GM18498 (cell line): ENCODE data around the gene ZC3HAV1L.
A peak's percentile ranks its signal among the peaks of the same experiment; 100 is the strongest.
"Not testable (repeated sequence)": the region's sequence is repeated elsewhere in the genome, so short reads cannot be mapped to it uniquely, and the experiment has no call there.

Experiments used
- ATAC-seq: cut with Tn5 transposase; IDR thresholded peaks from one replicate; pipeline ENCODE4 v1.9.1; 2021; ENCODE audit warnings: mild to moderate bottlenecking, moderate library complexity; ENCODE audit not compliant: unreplicated experiment

Gene ZC3HAV1L

DNA sequence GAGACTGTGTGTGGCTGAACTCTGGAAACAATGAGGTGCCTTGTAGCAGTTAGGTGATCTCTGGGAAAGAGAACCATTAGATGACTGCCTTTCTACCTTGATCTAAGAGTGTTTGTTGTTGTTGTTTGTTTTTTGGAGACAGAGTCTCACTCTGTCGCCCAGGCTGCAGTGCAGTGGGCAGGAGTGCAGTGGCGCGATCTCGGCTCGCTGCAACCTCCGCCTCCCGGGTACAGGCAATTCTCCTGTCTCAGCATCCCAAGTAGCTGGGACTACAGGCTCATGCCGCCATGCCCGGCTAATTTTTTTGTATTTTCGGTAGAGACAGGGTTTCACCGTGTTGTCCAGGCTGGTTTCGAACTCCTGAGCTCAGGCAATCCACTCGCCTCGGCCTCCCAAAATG lies 18.8 kb upstream of the ZC3HAV1L start:
- ATAC-seq, result not testable (repeated sequence)

DNA sequence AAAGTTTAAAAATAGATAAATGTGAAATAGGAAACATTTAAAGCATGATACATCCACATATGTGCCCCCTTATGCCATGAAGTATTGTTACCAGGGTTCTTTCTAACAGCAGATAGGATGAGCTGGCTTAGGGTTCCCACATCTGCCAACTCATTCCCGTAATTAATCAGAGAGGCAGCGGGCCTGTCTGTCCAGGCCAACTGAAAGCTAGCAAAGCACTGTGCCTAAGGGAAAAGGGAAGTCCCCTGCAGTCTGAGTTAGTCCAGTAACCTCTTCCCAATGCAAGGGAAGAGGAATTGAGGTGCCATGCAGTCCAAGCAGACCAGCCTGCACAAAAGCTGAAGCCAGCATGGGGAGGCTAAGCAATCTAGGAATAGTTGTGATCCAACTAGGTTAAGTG lies 18.3 kb upstream of the ZC3HAV1L start:
- no peak for ATAC-seq

DNA sequence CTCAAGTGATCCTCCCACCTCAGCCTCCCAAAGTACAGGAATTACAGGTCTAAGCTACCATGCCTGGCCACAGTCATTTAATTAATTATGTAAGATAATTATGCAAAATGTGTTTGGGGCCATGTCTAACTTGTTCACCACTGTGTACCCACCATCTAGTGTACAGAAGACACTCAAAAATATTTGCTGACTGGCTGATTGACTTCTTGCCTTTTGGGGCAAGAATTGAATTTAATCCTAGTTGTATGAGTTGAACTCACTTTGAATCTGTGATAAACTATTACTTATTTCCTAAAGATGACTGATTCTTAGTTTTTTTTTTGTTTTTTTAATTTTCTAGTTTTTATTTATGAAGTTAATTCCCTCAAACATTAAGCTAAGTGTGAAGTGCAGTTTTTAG lies 15.8 kb upstream of the ZC3HAV1L start:
- ATAC-seq, result no peak

DNA sequence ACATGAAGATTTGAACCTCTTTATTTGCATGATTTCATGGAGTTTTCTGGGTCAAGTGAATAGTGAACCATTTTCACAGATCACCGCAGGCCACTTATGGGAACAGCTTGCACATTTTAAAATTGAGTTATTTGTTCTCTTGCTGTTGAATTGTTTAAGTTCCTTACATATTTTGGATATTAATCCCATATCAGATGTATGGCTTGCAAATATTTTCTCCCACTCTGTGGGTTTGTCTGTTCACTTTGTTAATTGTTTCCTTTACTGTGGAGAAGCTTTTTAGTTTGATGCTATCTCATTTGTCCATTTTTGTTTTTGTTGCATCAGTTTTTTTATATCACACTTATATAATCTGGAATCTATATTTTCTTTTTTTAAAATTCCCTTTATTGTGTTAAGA lies 14.1 kb upstream of the ZC3HAV1L start:
- no peak for ATAC-seq

DNA sequence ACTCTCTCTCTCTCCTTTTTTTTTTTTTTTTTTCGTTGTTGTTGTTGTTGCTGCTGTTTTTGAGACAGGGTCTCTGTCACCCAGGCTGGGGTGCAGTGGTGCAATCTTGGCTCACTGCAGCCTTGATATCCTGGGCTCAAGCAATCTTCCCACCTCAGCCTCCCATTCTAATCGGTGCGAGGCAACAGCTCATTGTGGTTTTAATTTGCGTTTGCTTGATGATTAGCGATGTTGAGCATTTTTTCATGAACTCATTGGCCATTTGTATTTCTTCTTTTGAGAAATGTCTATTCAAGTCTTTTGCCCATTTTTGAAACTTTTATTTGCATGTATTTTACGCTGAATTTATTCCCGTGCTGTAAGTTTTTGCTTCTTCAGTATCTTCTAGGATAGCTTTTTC lies 13.3 kb upstream of the ZC3HAV1L start:
- ATAC-seq, result no peak

DNA sequence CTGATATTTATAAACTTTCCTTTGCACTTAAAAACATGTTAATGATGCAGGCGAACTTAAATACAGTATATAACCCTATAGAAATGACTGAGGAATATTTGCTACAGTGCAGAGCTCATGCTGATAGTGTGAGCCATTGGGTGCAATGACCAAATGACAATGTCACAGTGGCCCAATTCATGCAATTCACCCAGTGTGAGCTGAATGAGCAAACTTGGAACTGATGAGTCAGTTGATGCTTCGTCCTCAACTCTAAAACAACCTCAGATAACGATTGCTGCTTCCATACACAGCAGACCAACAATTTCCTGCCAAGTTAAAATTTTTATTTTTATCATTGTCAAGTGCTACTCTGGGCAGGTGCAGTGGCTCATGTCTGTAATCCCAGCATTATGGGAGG lies 12.1 kb upstream of the ZC3HAV1L start:
- ATAC-seq, result no peak

GRCh38 chr7:139046143-139046542 lies 10.3 kb upstream of the ZC3HAV1L start:
- no peak for ATAC-seq

GRCh38 chr7:139044813-139045794 lies 9.3 kb upstream of the ZC3HAV1L start:
- no peak for ATAC-seq

GRCh38 chr7:139043823-139044812 lies 8.3 kb upstream of the ZC3HAV1L start:
- peak; percentile 48 for ATAC-seq

GRCh38 chr7:139041378-139042085 lies 5.7 kb upstream of the ZC3HAV1L start:
- no peak for ATAC-seq

DNA sequence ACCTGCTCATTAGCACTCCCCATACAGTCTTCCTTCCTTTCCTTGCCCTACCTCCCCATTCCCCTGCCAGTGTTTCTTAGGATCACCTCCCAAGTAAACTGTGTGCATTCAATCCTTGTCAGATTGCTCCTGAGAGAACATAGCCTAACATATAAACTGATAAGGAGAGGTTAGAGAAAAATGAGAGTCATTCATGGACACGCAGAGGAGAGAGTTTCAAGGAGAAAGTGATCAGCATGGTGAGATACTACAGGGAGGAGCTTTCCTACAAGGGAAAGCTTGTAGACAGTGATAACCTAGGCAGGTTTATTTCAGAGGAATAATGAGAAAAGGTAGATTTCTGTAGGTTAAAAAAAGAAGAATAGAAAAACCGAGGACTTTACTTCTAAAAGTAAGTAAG lies 2.8 kb upstream of the ZC3HAV1L start:
- ATAC-seq, result no peak

DNA sequence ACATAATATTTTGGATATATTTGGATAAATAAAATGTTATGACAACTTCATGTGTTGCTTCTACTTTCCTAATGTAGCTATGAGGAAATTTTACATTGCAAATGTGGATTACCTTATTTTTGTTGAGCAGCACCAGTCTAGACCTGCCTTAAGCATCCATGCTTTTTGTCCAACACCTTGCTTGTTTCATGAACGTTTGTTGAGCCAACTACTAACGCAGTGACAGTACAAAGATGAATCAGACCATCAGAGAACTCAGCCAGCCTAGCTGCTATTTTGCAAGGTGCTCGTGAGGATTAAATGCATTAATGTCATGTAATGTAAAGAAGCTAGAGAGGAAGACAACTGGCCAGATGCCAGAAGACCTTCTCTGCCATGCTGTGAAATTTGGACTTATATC lies 1.1 kb upstream of the ZC3HAV1L start:
- no peak for ATAC-seq

DNA sequence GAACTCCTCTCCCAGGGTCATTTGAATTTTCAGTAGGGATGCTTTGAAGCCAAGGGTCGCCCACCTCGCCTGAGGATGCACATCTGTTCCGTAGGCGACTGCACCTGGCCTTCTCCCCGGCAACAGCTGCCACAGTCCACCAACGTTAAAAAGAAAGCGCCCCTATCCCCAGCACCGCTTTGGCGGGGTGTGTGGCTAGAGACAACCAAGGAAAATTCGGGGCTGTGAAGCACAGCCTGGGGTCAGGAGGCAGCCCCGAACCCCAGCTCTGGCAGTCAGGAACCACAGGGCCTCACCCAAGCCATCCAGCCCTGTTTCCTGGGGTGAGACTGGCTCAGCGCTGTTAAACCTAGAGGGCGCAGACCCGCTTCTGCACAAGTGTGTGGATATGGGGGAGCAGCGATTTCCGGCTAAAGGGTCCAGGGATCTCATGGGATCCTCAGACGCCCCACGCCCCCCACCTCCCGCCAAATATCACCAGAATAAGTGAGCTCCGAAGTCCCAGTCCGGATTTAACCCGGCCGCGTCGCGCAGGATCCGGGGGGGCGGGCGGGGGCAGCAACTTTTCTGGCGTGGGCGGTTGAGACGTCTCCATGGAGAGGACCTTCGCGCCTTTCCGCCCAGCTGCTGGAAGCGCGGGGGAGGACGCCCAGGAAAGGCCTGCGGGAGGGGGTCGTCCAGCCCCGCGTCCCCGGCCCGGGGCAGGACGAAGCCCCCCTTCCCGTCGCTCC lies 822 bp downstream of the ZC3HAV1L start:
- ATAC-seq, result peak; percentile 42

- no peak for ATAC-seq
These were observed 1.5 kb downstream of the ZC3HAV1L start for GRCh38 chr7:139034336-139034735.

GRCh38 chr7:139033346-139034114 lies 2.3 kb downstream of the ZC3HAV1L start:
- no peak for ATAC-seq

- no peak for ATAC-seq
These were observed 3.4 kb downstream of the ZC3HAV1L start for GRCh38 chr7:139032473-139032872.

- ATAC-seq, result no peak
These were observed 6.5 kb downstream of the ZC3HAV1L start for GRCh38 chr7:139029353-139029752.

DNA sequence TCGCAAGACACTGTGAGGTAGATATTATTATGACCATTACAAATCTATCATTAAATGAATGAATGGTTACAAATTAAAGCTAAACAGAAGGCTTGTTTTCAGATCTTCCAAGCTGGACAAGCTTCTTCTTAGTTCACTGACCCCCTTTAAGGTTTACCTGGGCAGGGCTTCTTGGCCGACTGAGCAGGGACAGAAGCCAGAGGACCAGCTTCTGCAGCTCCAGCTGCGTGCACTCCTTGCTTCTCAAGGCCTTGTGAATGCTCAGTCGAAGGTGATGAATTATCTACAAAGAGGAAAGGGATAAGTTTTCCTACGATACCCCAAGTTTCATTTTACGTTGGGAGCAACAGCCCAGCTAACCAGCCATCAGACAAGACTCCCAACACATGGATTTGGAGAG lies 9.3 kb downstream of the ZC3HAV1L start:
- ATAC-seq, result no peak

- ATAC-seq, result not testable (repeated sequence)
These were observed 10.0 kb downstream of the ZC3HAV1L start for GRCh38 chr7:139025861-139026260.
